ENCODE measurements around the gene GATAD2B. TPM values are rescaled to one million over a fixed set of nuclear protein-coding genes. Genes with fewer than 3 reads are reported as not detected.

Gene GATAD2B
- total and polyA plus RNA-seq, 2 experiments from 2014 or later, result 5.4 to 11.7 TPM

DNA sequence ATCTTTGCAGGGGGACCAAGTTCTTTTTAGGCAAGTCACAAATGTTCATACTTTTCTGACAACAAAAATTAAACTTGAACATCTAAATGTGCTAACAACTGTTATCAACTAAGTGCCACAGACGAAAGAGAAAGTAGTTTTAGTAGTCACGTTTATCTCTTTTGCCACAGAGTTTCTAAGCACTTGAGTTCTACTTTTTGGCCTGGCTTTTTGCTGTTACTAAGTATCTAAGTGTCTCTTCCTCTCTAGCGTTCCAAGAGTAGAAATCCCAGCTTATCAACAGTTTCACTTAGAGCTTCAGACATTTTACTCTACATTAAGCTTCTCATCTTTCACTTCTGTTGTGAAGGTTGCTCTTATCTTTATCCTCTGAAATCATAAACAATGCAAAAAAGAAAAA is 34.2 kb downstream of the GATAD2B start:
- Histone ChIP-seq H3K4me1 (ENCODE audit: insufficient read depth) (peaks cover 3% of the 10 kb centered on the region), H3K36me3 (replicated peaks; ENCODE audit: insufficient read depth, low read depth) (no peaks in the 10 kb centered on the region), H2AFZ (no peak overlapping the region), H3K9me3 (ENCODE audit: low read depth) (no peaks in the 10 kb centered on the region), H3K79me2 (peaks cover 96% of the 10 kb centered on the region), H3K27ac (peak overlapping the region; percentile 34), H3K9me2 (replicated peaks; ENCODE audit: insufficient read depth) (no peaks in the 10 kb centered on the region), H3K4me2 (peak overlapping the region; percentile 34), H3K4me3 (no peak overlapping the region), H3K27me3 (no peaks in the 10 kb centered on the region), H4K20me1 (ENCODE audit: insufficient read depth, poor library complexity, severe bottlenecking) (peaks cover 54% of the 10 kb centered on the region)
- WGBS (ENCODE audit: low lambda C conversion rate, missing lambda C conversion rate), result 43% methylated on average over 3 of the region's 3 CpGs
- TF ChIP-seq, protein P1, sequence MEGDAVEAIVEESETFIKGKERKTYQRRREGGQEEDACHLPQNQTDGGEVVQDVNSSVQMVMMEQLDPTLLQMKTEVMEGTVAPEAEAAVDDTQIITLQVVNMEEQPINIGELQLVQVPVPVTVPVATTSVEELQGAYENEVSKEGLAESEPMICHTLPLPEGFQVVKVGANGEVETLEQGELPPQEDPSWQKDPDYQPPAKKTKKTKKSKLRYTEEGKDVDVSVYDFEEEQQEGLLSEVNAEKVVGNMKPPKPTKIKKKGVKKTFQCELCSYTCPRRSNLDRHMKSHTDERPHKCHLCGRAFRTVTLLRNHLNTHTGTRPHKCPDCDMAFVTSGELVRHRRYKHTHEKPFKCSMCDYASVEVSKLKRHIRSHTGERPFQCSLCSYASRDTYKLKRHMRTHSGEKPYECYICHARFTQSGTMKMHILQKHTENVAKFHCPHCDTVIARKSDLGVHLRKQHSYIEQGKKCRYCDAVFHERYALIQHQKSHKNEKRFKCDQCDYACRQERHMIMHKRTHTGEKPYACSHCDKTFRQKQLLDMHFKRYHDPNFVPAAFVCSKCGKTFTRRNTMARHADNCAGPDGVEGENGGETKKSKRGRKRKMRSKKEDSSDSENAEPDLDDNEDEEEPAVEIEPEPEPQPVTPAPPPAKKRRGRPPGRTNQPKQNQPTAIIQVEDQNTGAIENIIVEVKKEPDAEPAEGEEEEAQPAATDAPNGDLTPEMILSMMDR (IDR thresholded peaks at IDR 0.05; ENCODE audit: poor library complexity), result no peak
- TF ChIP-seq EZH2 (IDR thresholded peaks at IDR 0.05; ENCODE audit: borderline replicate concordance), result no peak
- TF ChIP-seq EZH2phosphoT487 (IDR thresholded peaks at IDR 0.05; ENCODE audit: low read depth, severe bottlenecking, unreplicated experiment), result no peak
- no peak for DNase-seq (ENCODE audit: low spot score)

DNA sequence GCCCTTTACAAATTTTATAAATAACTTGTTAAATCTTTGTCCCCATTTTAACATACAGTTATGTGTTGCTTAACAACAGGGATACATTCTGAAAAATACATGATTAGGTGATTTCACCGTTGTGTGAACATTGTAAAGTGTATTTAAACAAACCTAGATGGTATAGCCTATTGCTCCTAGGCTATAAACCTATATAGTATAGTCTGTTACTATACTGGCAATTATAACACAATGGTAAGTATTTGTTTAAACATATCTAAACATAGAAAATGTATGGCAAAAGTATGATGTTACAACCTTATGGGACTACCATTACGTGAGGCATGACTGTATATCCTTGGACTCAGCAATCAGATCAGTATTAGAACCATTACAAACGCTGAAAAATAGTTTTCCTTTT is 36.6 kb downstream of the GATAD2B start:
- peaks cover 59% of the 10 kb centered on the region for H4K20me1 ChIP-seq (ENCODE audit: insufficient read depth, poor library complexity, severe bottlenecking)
- WGBS (ENCODE audit: low lambda C conversion rate, missing lambda C conversion rate), result 75% methylated on average over 3 of the region's 3 CpGs

DNA sequence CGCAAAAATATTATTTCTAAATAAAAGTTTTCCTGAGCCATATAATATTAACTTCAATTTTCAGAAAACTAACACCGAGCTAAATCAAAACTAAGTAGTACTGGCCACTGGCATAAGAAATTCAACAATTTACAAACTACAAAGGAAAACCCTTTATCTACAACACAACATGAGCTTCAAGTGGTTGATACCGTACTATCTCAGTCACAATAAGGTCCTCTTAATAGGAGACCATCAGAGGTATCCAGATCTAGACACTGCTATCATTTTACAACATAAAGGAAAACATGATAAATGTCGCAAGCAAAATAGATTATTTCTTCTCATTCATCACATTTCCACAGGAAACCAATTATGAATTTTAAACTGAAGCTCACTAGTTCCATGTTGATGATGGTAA is 39.5 kb downstream of the GATAD2B start:
- TF ChIP-seq EZH2phosphoT487 (IDR thresholded peaks at IDR 0.05; ENCODE audit: low read depth, severe bottlenecking, unreplicated experiment), result no peak
- TF ChIP-seq, protein P1 (IDR thresholded peaks at IDR 0.05; ENCODE audit: poor library complexity), result no peak
- no peak for TF ChIP-seq EZH2 (IDR thresholded peaks at IDR 0.05; ENCODE audit: borderline replicate concordance)
- Histone ChIP-seq H3K4me2 (no peak overlapping the region), H3K4me1 (ENCODE audit: insufficient read depth) (peaks cover 13% of the 10 kb centered on the region), H3K79me2 (peaks cover 94% of the 10 kb centered on the region), H3K9me2 (replicated peaks; ENCODE audit: insufficient read depth) (no peaks in the 10 kb centered on the region), H3K36me3 (replicated peaks; ENCODE audit: insufficient read depth, low read depth) (no peaks in the 10 kb centered on the region), H3K4me3 (no peak overlapping the region), H3K9me3 (ENCODE audit: low read depth) (no peaks in the 10 kb centered on the region), H2AFZ (no peak overlapping the region), H4K20me1 (ENCODE audit: insufficient read depth, poor library complexity, severe bottlenecking) (peaks cover 59% of the 10 kb centered on the region), H3K27me3 (no peaks in the 10 kb centered on the region), H3K27ac (no peak overlapping the region)
- DNase-seq (ENCODE audit: low spot score), result no peak
- WGBS (ENCODE audit: low lambda C conversion rate, missing lambda C conversion rate), result 95% methylated on average over 4 of the region's 4 CpGs

More for the DNA sequence above, 36.6 kb downstream of the GATAD2B start:
- H3K27ac ChIP-seq, result no peak overlapping the region
- H3K4me3 ChIP-seq, result no peak overlapping the region
- DNase-seq (ENCODE audit: low spot score), result no peak
- peaks cover 97% of the 10 kb centered on the region for H3K79me2 ChIP-seq
- no peak overlapping the region for H2AFZ ChIP-seq
- H3K4me2 ChIP-seq, result no peak overlapping the region
- H3K36me3 ChIP-seq (replicated peaks; ENCODE audit: insufficient read depth, low read depth), result no peaks in the 10 kb centered on the region
- no peaks in the 10 kb centered on the region for H3K27me3 ChIP-seq
- TF ChIP-seq, protein P1 (IDR thresholded peaks at IDR 0.05; ENCODE audit: poor library complexity), result no peak
- TF ChIP-seq EZH2phosphoT487 (IDR thresholded peaks at IDR 0.05; ENCODE audit: low read depth, severe bottlenecking, unreplicated experiment) (no peak), EZH2 (IDR thresholded peaks at IDR 0.05; ENCODE audit: borderline replicate concordance) (no peak)
- H3K9me3 ChIP-seq (ENCODE audit: low read depth), result no peaks in the 10 kb centered on the region
- H3K9me2 ChIP-seq (replicated peaks; ENCODE audit: insufficient read depth), result no peaks in the 10 kb centered on the region
- H3K4me1 ChIP-seq (ENCODE audit: insufficient read depth), result peaks cover 8% of the 10 kb centered on the region

Measured in hepatocyte (in vitro differentiated cells).